Cardiac muscle cell (in vitro differentiated cells and primary cell): Measurements from ENCODE around the gene HSFX4. TPM values are rescaled to one million over a fixed set of nuclear protein-coding genes. Genes with fewer than 3 reads are reported as not detected.
"Not testable (repeated sequence)": the region's sequence is repeated elsewhere in the genome, so short reads cannot be mapped to it uniquely, and the experiment has no call there.

Source experiments
- DNase-seq, 2 donors: peaks; one replicate each; pipeline versions ENCODE4 v3.0.0 to v3.0.0-alpha.2; 2010 to 2017; ENCODE audit warnings: low read depth in 1 of 2, low spot score in 1 of 2
- H3K27ac ChIP-seq: fragments of 200-600 bp; sonication (generic); 2 replicates; pipeline ENCODE4 v1.5.1; 2016
- H3K27me3 ChIP-seq: fragments of 200-600 bp; sonication (generic); 2 replicates; pipeline ENCODE4 v1.6.0; 2016; ENCODE audit warnings: control low read depth
- H3K36me3 ChIP-seq: fragments of 200-600 bp; sonication (generic); 2 replicates; pipeline ENCODE4 v1.5.1; 2016; ENCODE audit warnings: control low read depth
- H3K4me1 ChIP-seq: fragments of 200-600 bp; sonication (generic); 2 replicates; pipeline ENCODE4 v1.8.1; 2017; ENCODE audit warnings: low read depth, mild to moderate bottlenecking, mixed run types
- H3K4me3 ChIP-seq: fragments of 200-600 bp; sonication (generic); 2 replicates; pipeline ENCODE4 v1.5.1; 2016; ENCODE audit warnings: mild to moderate bottlenecking
- H3K9me3 ChIP-seq: fragments of 200-600 bp; sonication (generic); 2 replicates; pipeline ENCODE4 v1.5.1; 2017; ENCODE audit warnings: low read depth, mild to moderate bottlenecking, control low read depth
- CTCF ChIP-seq: IDR thresholded peaks from 2 replicates; pipeline ENCODE4 v1.5.1; 2012; ENCODE audit warnings: low read depth, mild to moderate bottlenecking, low read length
- polyA plus RNA-seq: library from polyadenylated mRNA; unstranded; fragments of >200 nt; fragmentation: Nextera tagmentation; extraction: Ambion mirVana; gene quantifications from 2 replicates; pipeline ENCODE4 v1.2.1, GENCODE V29; 2016
- total RNA-seq: library from RNA; depleted of rRNA; stranded (reverse); fragments of >200 nt; gene quantifications from 2 replicates; pipeline ENCODE4 v1.2.3, GENCODE V29; 2016

HSFX4 gene
- total and polyA plus RNA-seq, 2 experiments from 2014 or later: not detected

- H3K9me3 ChIP-seq, DNase-seq, H3K27ac ChIP-seq, H3K27me3 ChIP-seq, H3K36me3 ChIP-seq, H3K4me1 ChIP-seq, H3K4me3 ChIP-seq: not testable (repeated sequence)
These were observed 2.0 kb downstream of the HSFX4 start for GRCh38 chrX:149931355-149931754.

GRCh38 chrX:149932150-149932549 lies 2.8 kb downstream of the HSFX4 start:
- not testable (repeated sequence) for H3K4me3 ChIP-seq, H3K36me3 ChIP-seq, DNase-seq, H3K9me3 ChIP-seq, H3K27ac ChIP-seq, H3K4me1 ChIP-seq, H3K27me3 ChIP-seq

- not testable (repeated sequence) for H3K4me1 ChIP-seq, H3K9me3 ChIP-seq, H3K27ac ChIP-seq, H3K36me3 ChIP-seq, H3K4me3 ChIP-seq, DNase-seq, H3K27me3 ChIP-seq
These were observed 3.6 kb downstream of the HSFX4 start for GRCh38 chrX:149932970-149933369.

GRCh38 chrX:149933547-149933946 lies 4.2 kb downstream of the HSFX4 start:
- H3K27me3 ChIP-seq, H3K36me3 ChIP-seq, DNase-seq, H3K4me3 ChIP-seq, H3K27ac ChIP-seq, H3K9me3 ChIP-seq, H3K4me1 ChIP-seq: not testable (repeated sequence)

GRCh38 chrX:149937328-149937727 lies 8.0 kb downstream of the HSFX4 start:
- peak overlapping the region; percentile 93 for H3K27ac ChIP-seq
- H3K36me3 ChIP-seq: not testable (repeated sequence)

GRCh38 chrX:149937871-149938426 lies 8.6 kb downstream of the HSFX4 start:
- H3K27ac ChIP-seq: peak overlapping the region; percentile 93
- H3K27me3 ChIP-seq: no peaks in the 10 kb centered on the region
- no peaks in the 10 kb centered on the region for H3K36me3 ChIP-seq
- H3K9me3 ChIP-seq: no peaks in the 10 kb centered on the region
- TF ChIP-seq CTCF: no peak
- no peak for DNase-seq
- no peaks in the 10 kb centered on the region for H3K4me1 ChIP-seq
- peak overlapping the region; percentile 62 for H3K4me3 ChIP-seq

More at GRCh38 chrX:149937328-149937727, 8.0 kb downstream of the HSFX4 start:
- H3K4me3 ChIP-seq: peak overlapping the region; percentile 62
- H3K4me1 ChIP-seq, H3K27me3 ChIP-seq, H3K9me3 ChIP-seq, DNase-seq: not testable (repeated sequence)

- DNase-seq: peak; percentile 94 to 99
- peak within 1 kb of the TSS; percentile 93 for H3K27ac ChIP-seq
- no peaks in the 10 kb centered on the region for H3K4me1 ChIP-seq
- peak within 1 kb of the TSS; percentile 62 for H3K4me3 ChIP-seq
- no peaks in the 10 kb centered on the region for H3K36me3 ChIP-seq
- H3K9me3 ChIP-seq: no peaks in the 10 kb centered on the region
- peak; percentile 65 for TF ChIP-seq CTCF
- H3K27me3 ChIP-seq: no peaks in the 10 kb centered on the region
These were observed 9.1 kb downstream of the HSFX4 start, which contains the start of gene EOLA2 for GRCh38 chrX:149938427-149938880. Gene EOLA2, minus strand, starts transcription at chrX:149938491. Its CDS starts 4,617 bp downstream, at chrX:149933874.

GRCh38 chrX:149938881-149939654 lies 9.7 kb downstream of the HSFX4 start:
- Histone ChIP-seq H3K9me3 (no peaks in the 10 kb centered on the region), H3K27ac (peak overlapping the region; percentile 97), H3K27me3 (no peaks in the 10 kb centered on the region), H3K36me3 (no peaks in the 10 kb centered on the region), H3K4me1 (no peaks in the 10 kb centered on the region), H3K4me3 (peak overlapping the region; percentile 62)
- DNase-seq: peak; percentile 92 to 96
- TF ChIP-seq CTCF: no peak
